MCF 10A (cell line): ENCODE data around the gene GZMM. TPM values are rescaled to one million over a fixed set of nuclear protein-coding genes. Genes with fewer than 3 reads are reported as not detected.

Experiments used
- BruUV-seq: library from RNA; stranded (reverse); fragments of 400-500 nt; replicated peaks from 2 replicates; lab custom pipeline; 2021; lab: Mats Ljungman, UMichigan
- CTCF ChIA-PET: fragments of 300-600 bp; sonication (Branson Sonifier 250); formaldehyde crosslinking; extraction: SDS; loops from one replicate; lab custom pipeline; 2021; ENCODE audit warnings: antibody characterized with exemption, inconsistent platforms; lab: Yijun Ruan, JAX
- POLR2A ChIA-PET: fragments of 300-600, 350-650 bp; sonication (Branson Sonifier 250); formaldehyde crosslinking; extraction: SDS; loops from one replicate; lab custom pipeline; 2020; ENCODE audit warnings: antibody characterized with exemption, inconsistent platforms; lab: Yijun Ruan, JAX
- DNase-seq: peaks from one replicate; pipeline ENCODE4 v3.0.0-alpha.2; 2018; ENCODE audit not compliant: unreplicated experiment
- H3K27ac Mint-ChIP-seq: one replicate; pipeline ENCODE4 v1.8.0; 2022; ENCODE audit warnings: mild to moderate bottlenecking, low read depth, mixed read lengths; ENCODE audit not compliant: unreplicated experiment
- H3K27me3 Mint-ChIP-seq: one replicate; pipeline ENCODE4 v1.8.0; 2022; ENCODE audit warnings: mixed read lengths; ENCODE audit not compliant: insufficient read depth, unreplicated experiment
- H3K36me3 Mint-ChIP-seq: one replicate; pipeline ENCODE4 v1.8.0; 2022; ENCODE audit warnings: mild to moderate bottlenecking, moderate library complexity, mixed read lengths; ENCODE audit not compliant: insufficient read depth, unreplicated experiment
- H3K4me1 Mint-ChIP-seq: one replicate; pipeline ENCODE4 v1.8.0; 2022; ENCODE audit warnings: mixed read lengths; ENCODE audit not compliant: insufficient read depth, unreplicated experiment
- H3K4me3 Mint-ChIP-seq: one replicate; pipeline ENCODE4 v1.8.0; 2022; ENCODE audit warnings: mild to moderate bottlenecking, moderate library complexity, mixed read lengths; ENCODE audit not compliant: unreplicated experiment
- H3K9me3 Mint-ChIP-seq: one replicate; pipeline ENCODE4 v1.8.0; 2022; ENCODE audit warnings: mixed read lengths; ENCODE audit not compliant: unreplicated experiment
- intact Hi-C: fragments of 100-400 bp; cut with micrococcal nuclease; formaldehyde crosslinking; loops from 2 replicates; pipeline ENCODE4 v1.14.1; 2022
- total RNA-seq: library from RNA; stranded (reverse); gene quantifications from 2 replicates; pipeline ENCODE4 v1.2.3, GENCODE V29; 2022
- TF ChIP-seq, protein P1 (sequence below): fragments of 200-600 bp; IDR thresholded peaks from one replicate; pipeline ENCODE4 v1.8.0; 2022; ENCODE audit warnings: antibody characterized with exemption, mild to moderate bottlenecking; ENCODE audit not compliant: unreplicated experiment

GZMM gene
- total RNA-seq, 1 experiment from 2014 or later, result not detected

GRCh38 chr19:579842-580155, 35.9 kb downstream of the GZMM start:
- BruUV-seq, result no TSS peak
- ChIA-PET CTCF (no interaction called here), POLR2A (no interaction called here)
- TF ChIP-seq, protein P1, sequence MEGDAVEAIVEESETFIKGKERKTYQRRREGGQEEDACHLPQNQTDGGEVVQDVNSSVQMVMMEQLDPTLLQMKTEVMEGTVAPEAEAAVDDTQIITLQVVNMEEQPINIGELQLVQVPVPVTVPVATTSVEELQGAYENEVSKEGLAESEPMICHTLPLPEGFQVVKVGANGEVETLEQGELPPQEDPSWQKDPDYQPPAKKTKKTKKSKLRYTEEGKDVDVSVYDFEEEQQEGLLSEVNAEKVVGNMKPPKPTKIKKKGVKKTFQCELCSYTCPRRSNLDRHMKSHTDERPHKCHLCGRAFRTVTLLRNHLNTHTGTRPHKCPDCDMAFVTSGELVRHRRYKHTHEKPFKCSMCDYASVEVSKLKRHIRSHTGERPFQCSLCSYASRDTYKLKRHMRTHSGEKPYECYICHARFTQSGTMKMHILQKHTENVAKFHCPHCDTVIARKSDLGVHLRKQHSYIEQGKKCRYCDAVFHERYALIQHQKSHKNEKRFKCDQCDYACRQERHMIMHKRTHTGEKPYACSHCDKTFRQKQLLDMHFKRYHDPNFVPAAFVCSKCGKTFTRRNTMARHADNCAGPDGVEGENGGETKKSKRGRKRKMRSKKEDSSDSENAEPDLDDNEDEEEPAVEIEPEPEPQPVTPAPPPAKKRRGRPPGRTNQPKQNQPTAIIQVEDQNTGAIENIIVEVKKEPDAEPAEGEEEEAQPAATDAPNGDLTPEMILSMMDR, result no peak
- H3K4me3 Mint-ChIP-seq, result no peak overlapping the region
- peaks cover 14% of the 10 kb centered on the region for H3K4me1 Mint-ChIP-seq
- peaks cover 45% of the 10 kb centered on the region for H3K36me3 Mint-ChIP-seq
- no peak overlapping the region for H3K27ac Mint-ChIP-seq
- H3K27me3 Mint-ChIP-seq, result no peaks in the 10 kb centered on the region
- intact Hi-C loops, result no loop called here
- no peaks in the 10 kb centered on the region for H3K9me3 Mint-ChIP-seq
- no peak for DNase-seq

DNA sequence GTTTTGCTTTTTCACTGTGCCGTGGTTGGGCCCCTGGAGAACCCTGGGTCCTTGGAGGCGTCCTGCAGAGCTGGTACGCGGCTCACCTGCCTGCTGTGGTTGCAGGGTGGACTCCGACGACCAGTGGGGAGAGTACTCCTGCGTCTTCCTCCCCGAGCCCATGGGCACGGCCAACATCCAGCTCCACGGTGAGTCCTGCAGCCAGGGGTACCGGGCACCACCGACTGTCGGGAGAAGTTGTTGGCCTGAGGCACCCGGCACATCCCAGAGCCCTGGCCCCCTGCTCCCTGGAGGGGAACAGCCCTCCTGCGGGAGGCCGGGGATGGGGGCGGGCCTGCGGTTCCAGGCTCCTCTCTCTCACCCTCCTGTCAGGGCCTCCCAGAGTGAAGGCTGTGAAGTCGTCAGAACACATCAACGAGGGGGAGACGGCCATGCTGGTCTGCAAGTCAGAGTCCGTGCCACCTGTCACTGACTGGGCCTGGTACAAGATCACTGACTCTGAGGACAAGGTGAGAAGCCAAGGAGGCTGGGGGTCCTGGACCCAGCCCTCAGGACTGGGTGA, 36.5 kb downstream of the GZMM start:
- no peak for DNase-seq
- Mint-ChIP-seq H3K4me1 (peaks cover 9% of the 10 kb centered on the region), H3K4me3 (no peak overlapping the region), H3K27ac (no peak overlapping the region), H3K9me3 (no peaks in the 10 kb centered on the region), H3K27me3 (no peaks in the 10 kb centered on the region), H3K36me3 (peaks cover 45% of the 10 kb centered on the region)
- CTCF ChIA-PET, result no interaction called here
- BruUV-seq, result no TSS peak
- intact Hi-C loops, result no loop called here
- POLR2A ChIA-PET, result no interaction called here
- TF ChIP-seq, protein P1, result no peak

- POLR2A ChIA-PET, result interaction anchor here (0.9 kb wide), 2 partner anchors 49 to 52 kb away, joined by 3 to 4 read pairs; no protein-coding TSS in a partner anchor
- no peak for DNase-seq
- Mint-ChIP-seq H3K27me3 (no peaks in the 10 kb centered on the region), H3K27ac (no peak overlapping the region), H3K36me3 (peaks cover 40% of the 10 kb centered on the region), H3K4me3 (no peak overlapping the region), H3K9me3 (no peaks in the 10 kb centered on the region), H3K4me1 (peaks cover 3% of the 10 kb centered on the region)
- TF ChIP-seq, protein P1, result no peak
- CTCF ChIA-PET, result interaction anchor here (0.7 kb wide), 1 partner anchor 75 kb away, joined by 3 read pairs; no protein-coding TSS in a partner anchor
- intact Hi-C loops, result no loop called here
- BruUV-seq, result no TSS peak
These were observed 37.7 kb downstream of the GZMM start for GRCh38 chr19:581399-582111.

GRCh38 chr19:582497-583197, 38.8 kb downstream of the GZMM start:
- Mint-ChIP-seq H3K4me3 (no peak overlapping the region), H3K4me1 (no peaks in the 10 kb centered on the region), H3K36me3 (peaks cover 36% of the 10 kb centered on the region), H3K27ac (no peak overlapping the region), H3K9me3 (no peaks in the 10 kb centered on the region), H3K27me3 (no peaks in the 10 kb centered on the region)
- ChIA-PET CTCF (no interaction called here), POLR2A (interaction anchor here (0.8 kb wide), 1 partner anchor 125 kb away, joined by 3 read pairs; no protein-coding TSS in a partner anchor)
- BruUV-seq, result TSS peak; percentile 97
- TF ChIP-seq, protein P1, result no peak
- peak; percentile 22 for DNase-seq
- intact Hi-C loops, result no loop called here
